DOHH2 (cell line): Measurements from ENCODE around the gene TLE5.

ENCODE experiments used
- H3F3A ChIP-seq: fragments of 200-600 bp; sonication (generic), shearing (Covaris generic); 2 replicates; pipeline ENCODE4 v1.6.0; 2016; ENCODE audit warnings: antibody characterized with exemption, mild to moderate bottlenecking; ENCODE audit not compliant: control insufficient read depth, insufficient read depth
- H3K27ac ChIP-seq: fragments of 200-600 bp; sonication (generic); 2 replicates; pipeline ENCODE4 v1.5.1; 2014; ENCODE audit warnings: low read depth, mild to moderate bottlenecking, low read length, moderate library complexity
- H3K27me3 ChIP-seq: fragments of 200-600 bp; sonication (generic); 2 replicates; pipeline ENCODE4 v1.6.1; 2014; ENCODE audit warnings: mild to moderate bottlenecking, low read length, mixed read lengths; ENCODE audit not compliant: control insufficient read depth
- H3K36me3 ChIP-seq: fragments of 200-600 bp; sonication (generic); 2 replicates; pipeline ENCODE4 v1.6.1; 2014; ENCODE audit warnings: mild to moderate bottlenecking, low read length, moderate library complexity, mixed read lengths; ENCODE audit not compliant: control insufficient read depth
- H3K4me1 ChIP-seq: fragments of 200-600 bp; sonication (generic); 2 replicates; pipeline ENCODE4 v1.6.1; 2014; ENCODE audit warnings: mild to moderate bottlenecking, low read length, mixed read lengths; ENCODE audit not compliant: control insufficient read depth
- H3K4me2 ChIP-seq: fragments of 200-600 bp; sonication (generic); 2 replicates; pipeline ENCODE4 v1.6.0; 2014; ENCODE audit warnings: mild to moderate bottlenecking, low read length, moderate library complexity
- H3K4me3 ChIP-seq: fragments of 200-600 bp; sonication (generic); 2 replicates; pipeline ENCODE4 v1.5.1; 2014; ENCODE audit warnings: mild to moderate bottlenecking, low read length, mixed read lengths
- H3K79me2 ChIP-seq: fragments of 200-600 bp; sonication (generic); 2 replicates; pipeline ENCODE4 v1.6.1; 2014; ENCODE audit warnings: mild to moderate bottlenecking, low read length, mixed read lengths; ENCODE audit not compliant: control insufficient read depth
- H3K9me2 ChIP-seq: fragments of 200-600 bp; sonication (generic); replicated peaks from 2 replicates; pipeline ENCODE4 v1.6.1; 2014; ENCODE audit warnings: mild to moderate bottlenecking, low read length, mixed read lengths; ENCODE audit not compliant: control insufficient read depth
- H3K9me3 ChIP-seq: fragments of 200-600 bp; sonication (generic); 2 replicates; pipeline ENCODE4 v1.6.1; 2014; ENCODE audit warnings: antibody characterized with exemption, low read length, mixed read lengths; ENCODE audit not compliant: control insufficient read depth, insufficient read depth
- H4K20me1 ChIP-seq: fragments of 200-600 bp; sonication (generic); 2 replicates; pipeline ENCODE4 v1.6.0; 2014; ENCODE audit warnings: low read depth, mild to moderate bottlenecking, antibody characterized with exemption, low read length, moderate library complexity; ENCODE audit not compliant: control insufficient read depth, insufficient read depth
- EZH2phosphoT487 ChIP-seq: fragments of 200-600 bp; sonication (generic); IDR thresholded peaks from 2 replicates; pipeline ENCODE4 v1.6.1; 2017; ENCODE audit warnings: borderline replicate concordance, mild to moderate bottlenecking, antibody characterized with exemption, low read length, moderate library complexity, mixed read lengths
- TF ChIP-seq, protein P1 (sequence below): fragments of 200-600 bp; sonication (generic); IDR thresholded peaks from one replicate; pipeline ENCODE4 v1.5.1; 2014; ENCODE audit warnings: antibody characterized with exemption, mild to moderate bottlenecking, low read depth, low read length; ENCODE audit not compliant: poor library complexity, severe bottlenecking

TLE5 gene

GRCh38 chr19:3080286-3080685 lies 18.0 kb upstream of the TLE5 start:
- TF ChIP-seq, protein P1, sequence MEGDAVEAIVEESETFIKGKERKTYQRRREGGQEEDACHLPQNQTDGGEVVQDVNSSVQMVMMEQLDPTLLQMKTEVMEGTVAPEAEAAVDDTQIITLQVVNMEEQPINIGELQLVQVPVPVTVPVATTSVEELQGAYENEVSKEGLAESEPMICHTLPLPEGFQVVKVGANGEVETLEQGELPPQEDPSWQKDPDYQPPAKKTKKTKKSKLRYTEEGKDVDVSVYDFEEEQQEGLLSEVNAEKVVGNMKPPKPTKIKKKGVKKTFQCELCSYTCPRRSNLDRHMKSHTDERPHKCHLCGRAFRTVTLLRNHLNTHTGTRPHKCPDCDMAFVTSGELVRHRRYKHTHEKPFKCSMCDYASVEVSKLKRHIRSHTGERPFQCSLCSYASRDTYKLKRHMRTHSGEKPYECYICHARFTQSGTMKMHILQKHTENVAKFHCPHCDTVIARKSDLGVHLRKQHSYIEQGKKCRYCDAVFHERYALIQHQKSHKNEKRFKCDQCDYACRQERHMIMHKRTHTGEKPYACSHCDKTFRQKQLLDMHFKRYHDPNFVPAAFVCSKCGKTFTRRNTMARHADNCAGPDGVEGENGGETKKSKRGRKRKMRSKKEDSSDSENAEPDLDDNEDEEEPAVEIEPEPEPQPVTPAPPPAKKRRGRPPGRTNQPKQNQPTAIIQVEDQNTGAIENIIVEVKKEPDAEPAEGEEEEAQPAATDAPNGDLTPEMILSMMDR, result no peak
- TF ChIP-seq EZH2phosphoT487, result no peak
- Histone ChIP-seq H3K4me1 (peaks cover 10% of the 10 kb centered on the region), H3K9me3 (no peaks in the 10 kb centered on the region), H4K20me1 (no peaks in the 10 kb centered on the region), H3K36me3 (no peaks in the 10 kb centered on the region), H3K4me3 (no peak overlapping the region), H3K27me3 (peaks cover 5% of the 10 kb centered on the region), H3K27ac (no peak overlapping the region), H3F3A (no peaks in the 10 kb centered on the region), H3K79me2 (no peaks in the 10 kb centered on the region), H3K9me2 (no peaks in the 10 kb centered on the region), H3K4me2 (no peak overlapping the region)

DNA sequence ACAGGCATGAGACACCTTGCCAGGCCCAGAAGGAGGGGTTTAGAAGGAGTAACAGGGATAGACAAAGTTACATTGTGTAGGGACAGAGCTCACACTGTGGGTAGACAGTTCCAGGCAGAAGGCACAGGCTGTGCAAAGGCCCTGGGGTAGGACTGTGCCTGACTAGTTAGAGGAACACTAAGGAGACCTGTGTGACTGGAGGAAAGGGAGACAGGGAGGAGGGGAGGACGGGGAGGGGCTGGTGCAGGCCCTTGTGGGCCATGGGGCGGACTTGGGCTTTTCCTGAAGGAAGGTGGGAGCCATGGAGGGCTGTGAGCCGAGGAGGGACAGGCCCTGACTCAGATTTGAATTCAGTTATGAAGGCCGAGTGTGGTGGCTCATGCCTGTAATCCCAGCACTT lies 17.3 kb upstream of the TLE5 start:
- no peaks in the 10 kb centered on the region for H3K79me2 ChIP-seq
- H4K20me1 ChIP-seq, result no peaks in the 10 kb centered on the region
- no peaks in the 10 kb centered on the region for H3K9me3 ChIP-seq
- no peak overlapping the region for H3K4me2 ChIP-seq
- peaks cover 10% of the 10 kb centered on the region for H3K4me1 ChIP-seq
- H3K27me3 ChIP-seq, result peaks cover 5% of the 10 kb centered on the region
- TF ChIP-seq EZH2phosphoT487, result no peak
- TF ChIP-seq, protein P1, result no peak
- H3F3A ChIP-seq, result no peaks in the 10 kb centered on the region
- H3K9me2 ChIP-seq, result no peaks in the 10 kb centered on the region
- no peak overlapping the region for H3K27ac ChIP-seq
- H3K36me3 ChIP-seq, result no peaks in the 10 kb centered on the region
- no peak overlapping the region for H3K4me3 ChIP-seq

- H3K9me2 ChIP-seq, result no peaks in the 10 kb centered on the region
- H3K9me3 ChIP-seq, result no peaks in the 10 kb centered on the region
- no peak for TF ChIP-seq EZH2phosphoT487
- TF ChIP-seq, protein P1, result peak; percentile 91
- peak overlapping the region; percentile 53 for H3K4me2 ChIP-seq
- H3K79me2 ChIP-seq, result no peaks in the 10 kb centered on the region
- no peaks in the 10 kb centered on the region for H4K20me1 ChIP-seq
- peaks cover 5% of the 10 kb centered on the region for H3K27me3 ChIP-seq
- H3K36me3 ChIP-seq, result no peaks in the 10 kb centered on the region
- H3K4me1 ChIP-seq, result peaks cover 30% of the 10 kb centered on the region
- H3F3A ChIP-seq, result no peaks in the 10 kb centered on the region
- peak overlapping the region; percentile 37 for H3K4me3 ChIP-seq
- no peak overlapping the region for H3K27ac ChIP-seq
These were observed 13.5 kb upstream of the TLE5 start for GRCh38 chr19:3075605-3076431.
